ENCODE data around the gene PDE7B.

DNA sequence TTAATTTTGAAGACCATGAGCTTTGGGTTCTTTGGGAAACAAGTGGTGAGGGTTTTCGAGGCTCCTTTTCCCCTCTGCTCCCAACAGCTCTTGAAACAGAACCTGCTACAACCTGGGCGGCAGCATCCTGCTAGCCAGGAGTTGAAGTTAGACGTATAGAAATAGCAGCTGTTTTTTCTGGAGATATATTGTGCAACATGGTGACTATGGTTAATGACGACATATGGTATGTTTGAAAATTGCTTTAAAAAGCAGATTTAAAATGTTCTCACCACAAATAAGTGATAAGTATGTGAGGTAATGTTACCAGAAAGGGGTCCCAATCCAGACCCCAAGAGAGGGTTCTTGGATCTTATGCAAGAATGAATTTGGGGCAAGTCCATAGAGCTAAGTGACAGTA, 138.9 kb downstream of the PDE7B start:
- TF ChIP-seq POLR2A (IDR thresholded peaks at IDR 0.05): no peak
- TF ChIP-seq, protein P1, sequence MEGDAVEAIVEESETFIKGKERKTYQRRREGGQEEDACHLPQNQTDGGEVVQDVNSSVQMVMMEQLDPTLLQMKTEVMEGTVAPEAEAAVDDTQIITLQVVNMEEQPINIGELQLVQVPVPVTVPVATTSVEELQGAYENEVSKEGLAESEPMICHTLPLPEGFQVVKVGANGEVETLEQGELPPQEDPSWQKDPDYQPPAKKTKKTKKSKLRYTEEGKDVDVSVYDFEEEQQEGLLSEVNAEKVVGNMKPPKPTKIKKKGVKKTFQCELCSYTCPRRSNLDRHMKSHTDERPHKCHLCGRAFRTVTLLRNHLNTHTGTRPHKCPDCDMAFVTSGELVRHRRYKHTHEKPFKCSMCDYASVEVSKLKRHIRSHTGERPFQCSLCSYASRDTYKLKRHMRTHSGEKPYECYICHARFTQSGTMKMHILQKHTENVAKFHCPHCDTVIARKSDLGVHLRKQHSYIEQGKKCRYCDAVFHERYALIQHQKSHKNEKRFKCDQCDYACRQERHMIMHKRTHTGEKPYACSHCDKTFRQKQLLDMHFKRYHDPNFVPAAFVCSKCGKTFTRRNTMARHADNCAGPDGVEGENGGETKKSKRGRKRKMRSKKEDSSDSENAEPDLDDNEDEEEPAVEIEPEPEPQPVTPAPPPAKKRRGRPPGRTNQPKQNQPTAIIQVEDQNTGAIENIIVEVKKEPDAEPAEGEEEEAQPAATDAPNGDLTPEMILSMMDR (IDR thresholded peaks at IDR 0.05 in 8 of 11, conservative IDR thresholded peaks at IDR 0.05 in 3 of 11): no peak
- TF ChIP-seq POLR2AphosphoS5 (IDR thresholded peaks at IDR 0.05): no peak
